Measurements from ENCODE around the gene NRARP. TPM values are rescaled to one million over a fixed set of nuclear protein-coding genes. Genes with fewer than 3 reads are reported as not detected.

The NRARP gene
- total and polyA plus RNA-seq, 2 of the 13 experiments (the other 11 are each of a cell fraction or from before 2014, with no cell fraction given), result 0.22 to 0.46 TPM

DNA sequence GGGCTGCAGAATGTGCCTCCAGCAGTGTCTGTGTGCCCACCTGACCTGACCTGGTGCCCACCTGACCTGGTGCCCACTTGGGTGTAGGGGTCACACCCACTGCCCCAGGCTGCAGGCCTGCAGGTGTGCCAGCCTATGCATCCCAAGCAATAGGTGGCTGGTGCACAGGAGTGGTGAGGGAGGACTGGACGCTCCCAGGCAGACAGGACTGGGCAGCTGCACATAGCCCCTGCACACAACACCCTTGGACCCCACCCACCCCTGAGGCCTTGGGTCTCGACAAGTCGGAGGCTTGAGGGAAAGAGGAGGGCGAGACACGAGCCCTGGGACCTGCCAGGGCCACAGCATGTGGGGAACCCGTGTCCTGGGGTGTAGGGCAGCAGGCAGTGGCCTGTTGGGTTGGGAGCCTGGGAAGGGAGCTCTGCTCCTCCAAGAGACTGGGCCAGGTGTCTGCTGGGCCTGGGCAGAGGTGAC, 10.8 kb upstream of the NRARP start:
- Histone ChIP-seq H3K79me2 (ENCODE audit: insufficient read depth, low read length) (no peaks in the 10 kb centered on the region), H3K9me3 (ENCODE audit: low read length) (no peaks in the 10 kb centered on the region), H3K9ac (ENCODE audit: insufficient read depth, low read depth, low read length) (no peak overlapping the region), H2AFZ (ENCODE audit: low read length) (no peak overlapping the region), H3K4me3 (replicated peaks in 1 of 3; ENCODE audit: insufficient read depth in 1 of 3, low read depth in 2 of 3, low read length in 3 of 3) (no peak overlapping the region), H3K27me3 (ENCODE audit: control insufficient read depth in 1 of 2, insufficient read depth in 2 of 2, low read length in 2 of 2) (peaks cover 16 to 63% of the 10 kb centered on the region in 2 experiments), H3K4me2 (ENCODE audit: low read depth, low read length) (no peak overlapping the region), H3K27ac (ENCODE audit: extremely low read length, insufficient read depth, low read length) (no peak overlapping the region), H4K20me1 (ENCODE audit: insufficient read depth, low read length) (no peaks in the 10 kb centered on the region), H3K36me3 (replicated peaks in 1 of 2; ENCODE audit: control insufficient read depth in 1 of 2, insufficient read depth in 2 of 2, low read length in 2 of 2) (no peaks in the 10 kb centered on the region), H3K4me1 (ENCODE audit: insufficient read depth, low read length) (peaks cover 58% of the 10 kb centered on the region)
- BruUV-seq (replicated peaks), result no TSS peak
- DNase-seq (ENCODE audit: low spot score) (no peak), FAIRE-seq (no peak), ATAC-seq (no peak; the same call in 2 of the 3 replicates)
- ChIA-PET CTCF (ENCODE audit: low intra/inter-chr PET ratio, low total read pairs) (no interaction called here), POLR2A (interaction anchor here (1.0 kb wide), 1 partner anchor 11 kb away, joined by 4 read pairs; the partner anchor contains the start of gene NRARP)
- intact Hi-C loops (cut with micrococcal nuclease; ENCODE audit: unreplicated experiment), result no loop called here
- in situ Hi-C loops (cut with HindIII; ENCODE audit: extremely low pct_ligation_motif_present, low pct_unique_long_range_greater_than_20kb), result no loop called here
- no CpG with 5 or more reads among the region's 6 CpGs for WGBS (ENCODE audit: low lambda C conversion rate)
- no peak for TF ChIP-seq SMARCC2 (IDR thresholded peaks at IDR 0.05)

DNA sequence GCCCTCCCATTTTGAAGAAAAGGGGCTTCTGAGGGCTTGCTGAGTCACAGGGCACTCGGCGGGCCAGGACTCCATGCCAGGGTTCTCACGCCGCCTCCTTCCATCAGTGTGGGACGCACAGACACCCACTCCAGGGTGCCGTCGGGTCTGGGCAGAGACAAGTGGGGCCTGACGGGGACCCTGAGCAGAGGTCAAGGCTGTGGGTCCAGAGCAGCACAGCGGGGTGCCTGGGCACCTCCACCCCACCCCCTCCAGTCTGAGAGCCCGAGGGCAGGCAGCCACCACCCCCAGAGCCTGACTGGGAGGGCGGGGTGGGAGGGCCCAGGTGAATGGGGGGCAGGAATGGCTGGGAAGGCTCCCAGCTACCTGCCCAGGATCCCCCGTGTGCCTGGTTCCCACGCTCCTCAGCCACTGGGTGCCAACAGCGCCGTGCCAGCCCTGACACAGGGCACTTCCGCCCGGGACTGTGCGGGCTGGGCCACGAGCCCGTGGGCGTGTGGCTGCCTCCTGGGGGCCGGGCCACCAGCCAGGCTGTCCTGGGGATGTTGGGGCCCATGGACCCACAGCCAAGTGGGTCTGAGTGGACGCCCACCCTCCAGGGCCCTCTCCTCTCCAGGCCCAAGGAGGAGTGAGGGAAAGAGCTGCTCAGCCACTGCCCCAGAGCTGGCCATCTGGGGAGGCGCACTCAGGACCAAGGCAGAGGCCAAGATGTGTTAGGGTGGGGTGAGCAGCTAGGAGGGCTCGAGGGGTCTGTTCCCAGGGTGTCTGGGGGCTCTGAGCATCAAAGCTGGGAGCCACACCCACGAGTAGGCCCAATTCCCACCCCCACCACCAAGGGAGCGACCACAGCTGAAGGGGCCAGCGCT, 10.1 kb upstream of the NRARP start:
- Histone ChIP-seq H2AFZ (ENCODE audit: low read length) (no peak overlapping the region), H3K9me3 (ENCODE audit: low read length) (no peaks in the 10 kb centered on the region), H3K36me3 (replicated peaks in 1 of 2; ENCODE audit: control insufficient read depth in 1 of 2, insufficient read depth in 2 of 2, low read length in 2 of 2) (no peaks in the 10 kb centered on the region), H3K27ac (ENCODE audit: extremely low read length, insufficient read depth, low read length) (no peak overlapping the region), H3K4me3 (replicated peaks in 1 of 3; ENCODE audit: insufficient read depth in 1 of 3, low read depth in 2 of 3, low read length in 3 of 3) (no peak overlapping the region), H3K4me2 (ENCODE audit: low read depth, low read length) (no peak overlapping the region), H3K4me1 (ENCODE audit: insufficient read depth, low read length) (peaks cover 65% of the 10 kb centered on the region), H3K9ac (ENCODE audit: insufficient read depth, low read depth, low read length) (no peak overlapping the region), H3K79me2 (ENCODE audit: insufficient read depth, low read length) (no peaks in the 10 kb centered on the region), H3K27me3 (ENCODE audit: control insufficient read depth in 1 of 2, insufficient read depth in 2 of 2, low read length in 2 of 2) (peaks cover 13 to 62% of the 10 kb centered on the region in 2 experiments), H4K20me1 (ENCODE audit: insufficient read depth, low read length) (no peaks in the 10 kb centered on the region)
- intact Hi-C loops (cut with micrococcal nuclease; ENCODE audit: unreplicated experiment) (no loop called here), in situ Hi-C loops (cut with HindIII; ENCODE audit: extremely low pct_ligation_motif_present, low pct_unique_long_range_greater_than_20kb) (no loop called here)
- ChIA-PET CTCF (ENCODE audit: low intra/inter-chr PET ratio, low total read pairs) (no interaction called here), POLR2A (interaction anchor here (1.0 kb wide), 1 partner anchor 10 kb away, joined by 4 read pairs; the partner anchor contains the start of gene NRARP)
- ATAC-seq, result no peak
- BruUV-seq (replicated peaks), result no TSS peak
- WGBS (ENCODE audit: low lambda C conversion rate), result 62% methylated on average over 15 of the region's 28 CpGs
- FAIRE-seq, result no peak
- no peak for DNase-seq (ENCODE audit: low spot score)
- TF ChIP-seq, protein P1, sequence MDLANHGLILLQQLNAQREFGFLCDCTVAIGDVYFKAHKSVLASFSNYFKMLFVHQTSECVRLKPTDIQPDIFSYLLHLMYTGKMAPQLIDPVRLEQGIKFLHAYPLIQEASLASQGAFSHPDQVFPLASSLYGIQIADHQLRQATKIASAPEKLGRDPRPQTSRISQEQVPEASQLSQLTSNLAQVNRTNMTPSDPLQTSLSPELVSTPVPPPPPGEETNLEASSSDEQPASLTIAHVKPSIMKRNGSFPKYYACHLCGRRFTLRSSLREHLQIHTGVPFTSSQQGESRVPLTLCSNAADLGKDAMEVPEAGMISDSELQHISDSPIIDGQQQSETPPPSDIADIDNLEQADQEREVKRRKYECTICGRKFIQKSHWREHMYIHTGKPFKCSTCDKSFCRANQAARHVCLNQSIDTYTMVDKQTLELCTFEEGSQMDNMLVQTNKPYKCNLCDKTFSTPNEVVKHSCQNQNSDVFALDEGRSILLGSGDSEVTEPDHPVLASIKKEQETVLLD (CRISPR knock-in tag; IDR thresholded peaks at IDR 0.05; ENCODE audit: low read depth), result no peak
- no peak for TF ChIP-seq KLF6 (CRISPR knock-in tag; IDR thresholded peaks at IDR 0.05)
- TF ChIP-seq NCOA1 (CRISPR knock-in tag; IDR thresholded peaks at IDR 0.05), result no peak
- no peak for TF ChIP-seq ZFP36L1 (CRISPR knock-in tag; IDR thresholded peaks at IDR 0.05)
- TF ChIP-seq KLF15 (CRISPR knock-in tag; IDR thresholded peaks at IDR 0.05; ENCODE audit: borderline replicate concordance), result no peak
- TF ChIP-seq HDAC2 (CRISPR knock-in tag; IDR thresholded peaks at IDR 0.05), result no peak
- TF ChIP-seq ZNF136 (CRISPR knock-in tag; IDR thresholded peaks at IDR 0.05; ENCODE audit: low read depth), result no peak
- TF ChIP-seq ZNF878 (CRISPR knock-in tag; IDR thresholded peaks at IDR 0.05), result no peak
- no peak for TF ChIP-seq ZNF24 (IDR thresholded peaks at IDR 0.05)
- no peak for TF ChIP-seq EP300 (IDR thresholded peaks at IDR 0.05; ENCODE audit: low read depth in 2 of 2, low read length in 2 of 2)
- TF ChIP-seq EP300 (CRISPR knock-in tag; IDR thresholded peaks at IDR 0.05; ENCODE audit: borderline replicate concordance), result no peak
- no peak for TF ChIP-seq BORCS8-MEF2B (CRISPR knock-in tag; IDR thresholded peaks at IDR 0.05)
- TF ChIP-seq ZSCAN29 (CRISPR knock-in tag; conservative IDR thresholded peaks at IDR 0.05), result no peak
- TF ChIP-seq SRSF1 (optimal IDR thresholded peaks at IDR 0.05; ENCODE audit: low read depth, low read length), result no peak
- TF ChIP-seq ZNF83 (CRISPR knock-in tag; IDR thresholded peaks at IDR 0.05; ENCODE audit: borderline replicate concordance), result no peak
- TF ChIP-seq ZNF556 (CRISPR knock-in tag; IDR thresholded peaks at IDR 0.05; ENCODE audit: borderline replicate concordance), result no peak
